Glomerular visceral epithelial cell (primary cell): ENCODE measurements around the gene LRRC1.

Source experiments
- DNase-seq: peaks from one replicate; pipeline ENCODE4 v3.0.0-alpha.2; 2016; ENCODE audit errors: extremely low spot score

LRRC1 gene

GRCh38 chr6:53961679-53962370 lies 167.0 kb downstream of the LRRC1 start:
- peak; percentile 71 for DNase-seq

- no peak for DNase-seq
These were observed 167.8 kb downstream of the LRRC1 start for GRCh38 chr6:53962646-53963045.

- no peak for DNase-seq
These were observed 172.6 kb downstream of the LRRC1 start for GRCh38 chr6:53967415-53967814.
